Measurements from ENCODE around the gene NEIL3. TPM values are rescaled to one million over a fixed set of nuclear protein-coding genes. Genes with fewer than 3 reads are reported as not detected.

NEIL3 gene, protein sequence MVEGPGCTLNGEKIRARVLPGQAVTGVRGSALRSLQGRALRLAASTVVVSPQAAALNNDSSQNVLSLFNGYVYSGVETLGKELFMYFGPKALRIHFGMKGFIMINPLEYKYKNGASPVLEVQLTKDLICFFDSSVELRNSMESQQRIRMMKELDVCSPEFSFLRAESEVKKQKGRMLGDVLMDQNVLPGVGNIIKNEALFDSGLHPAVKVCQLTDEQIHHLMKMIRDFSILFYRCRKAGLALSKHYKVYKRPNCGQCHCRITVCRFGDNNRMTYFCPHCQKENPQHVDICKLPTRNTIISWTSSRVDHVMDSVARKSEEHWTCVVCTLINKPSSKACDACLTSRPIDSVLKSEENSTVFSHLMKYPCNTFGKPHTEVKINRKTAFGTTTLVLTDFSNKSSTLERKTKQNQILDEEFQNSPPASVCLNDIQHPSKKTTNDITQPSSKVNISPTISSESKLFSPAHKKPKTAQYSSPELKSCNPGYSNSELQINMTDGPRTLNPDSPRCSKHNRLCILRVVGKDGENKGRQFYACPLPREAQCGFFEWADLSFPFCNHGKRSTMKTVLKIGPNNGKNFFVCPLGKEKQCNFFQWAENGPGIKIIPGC
- total RNA-seq (2014; rRNA removed; shearing (Covaris generic)) = 17.5 and 21.8 TPM in 2 replicates

DNA sequence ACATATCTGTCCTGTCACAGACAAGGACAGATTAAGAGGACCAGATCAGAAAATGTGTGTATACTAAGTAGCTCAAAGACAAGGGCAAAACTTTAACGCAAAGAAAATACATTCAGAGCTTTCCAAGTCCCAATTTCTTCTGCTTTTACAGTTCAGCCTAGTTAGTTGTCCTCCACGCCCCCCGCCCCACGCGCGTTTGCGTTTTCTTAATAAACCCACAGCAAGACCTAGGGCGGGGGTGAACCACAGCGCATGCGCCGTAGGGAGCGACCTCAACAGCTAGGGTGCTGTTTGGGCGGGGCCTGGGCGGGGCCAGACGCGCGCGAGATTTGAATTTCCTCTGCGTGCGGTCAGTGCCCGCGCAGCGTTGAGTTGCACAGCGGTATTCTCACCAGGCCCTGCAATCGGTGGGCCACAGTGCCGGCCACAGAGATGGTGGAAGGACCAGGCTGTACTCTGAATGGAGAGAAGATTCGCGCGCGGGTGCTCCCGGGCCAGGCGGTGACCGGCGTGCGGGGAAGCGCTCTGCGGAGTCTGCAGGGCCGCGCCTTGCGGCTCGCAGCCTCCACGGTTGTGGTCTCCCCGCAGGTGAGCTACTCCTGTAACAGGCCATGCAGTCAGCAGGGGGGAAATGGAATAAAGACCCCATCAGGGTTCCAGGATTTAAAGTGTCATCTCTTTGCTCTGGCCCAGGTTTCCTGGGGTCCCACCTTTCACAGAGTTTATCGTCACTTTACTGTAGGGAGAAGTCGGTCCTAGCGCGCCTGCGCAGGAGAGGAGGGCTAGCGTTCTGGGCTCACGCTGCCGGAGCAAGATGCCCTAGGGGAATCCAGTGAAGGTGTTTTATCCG is at the start of gene NEIL3:
NEIL3 (plus strand) TSS at position 353 of the 850 bp plus-strand sequence; CDS start at position 433, 80 bp downstream.
- peak; percentile 85 for DNase-seq (ENCODE audit: low spot score)

DNA sequence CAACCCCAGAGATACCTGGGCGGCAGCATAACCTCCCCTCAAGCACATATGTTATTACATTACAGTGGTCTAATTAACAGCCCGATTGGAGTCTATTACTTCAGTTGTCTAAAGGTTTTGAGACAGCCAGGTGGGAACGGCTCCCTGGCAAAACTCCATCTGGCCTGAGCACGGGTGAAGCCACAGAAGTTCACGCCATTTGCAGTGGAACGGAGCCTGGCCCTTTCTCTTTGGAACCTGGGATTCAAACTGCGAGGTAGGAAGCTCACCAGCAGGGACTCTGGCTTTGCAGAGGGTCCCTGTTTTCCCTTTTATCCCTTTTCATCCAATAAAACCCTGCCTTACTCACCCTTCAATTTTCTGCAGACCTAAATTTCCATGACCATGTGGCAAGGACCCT is 45.9 kb upstream of the NEIL3 start:
- no peak for DNase-seq (ENCODE audit: low spot score)

DNA sequence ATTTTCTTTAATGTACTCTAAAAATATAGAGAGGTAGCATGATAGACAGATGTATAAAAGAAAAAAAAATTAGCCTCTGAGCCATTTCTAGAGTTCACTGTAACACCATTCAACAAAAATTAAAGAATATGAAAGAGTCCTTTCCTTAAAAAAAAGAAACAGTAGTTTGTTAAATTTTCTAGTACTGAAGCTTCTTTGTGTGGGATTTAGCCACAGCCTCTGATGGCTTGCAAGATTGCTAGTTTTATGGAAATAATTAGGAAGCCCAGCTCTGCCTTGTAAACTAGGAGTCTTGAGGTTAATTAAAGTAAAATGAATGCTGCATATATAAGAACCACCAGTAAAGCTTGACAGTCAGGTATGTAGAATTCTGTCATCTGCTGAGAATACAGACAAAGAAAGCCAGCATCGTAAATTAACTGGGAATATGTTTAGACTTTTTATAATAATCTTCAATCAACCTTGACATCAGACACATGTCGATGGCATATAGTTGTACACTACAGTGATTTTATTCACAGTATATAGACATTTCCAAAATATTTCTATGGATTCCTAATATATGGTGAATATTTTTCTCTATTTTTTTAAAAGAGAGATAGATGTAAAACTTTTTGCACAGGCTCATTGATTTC is 44.8 kb upstream of the NEIL3 start:
- DNase-seq (ENCODE audit: low spot score) = no peak

DNA sequence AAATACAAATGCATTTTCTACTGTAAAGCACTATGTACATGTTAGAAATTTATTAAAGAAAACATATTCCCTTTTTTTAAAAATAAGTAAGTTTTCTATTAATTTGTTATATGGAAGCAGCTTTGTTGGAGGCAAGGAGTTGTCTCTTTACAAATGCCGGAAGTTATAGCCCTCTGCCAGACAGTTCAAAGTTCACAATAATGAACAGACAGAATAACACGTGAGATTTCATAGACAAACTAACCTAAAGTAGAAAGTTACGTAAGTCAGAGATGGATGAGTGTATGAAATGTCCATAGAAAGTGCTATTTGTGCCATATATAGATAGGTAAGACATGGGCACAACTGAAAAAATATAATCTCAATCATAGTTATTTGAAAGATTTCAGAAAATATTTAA is 43.9 kb upstream of the NEIL3 start:
- no peak for DNase-seq (ENCODE audit: low spot score)

DNA sequence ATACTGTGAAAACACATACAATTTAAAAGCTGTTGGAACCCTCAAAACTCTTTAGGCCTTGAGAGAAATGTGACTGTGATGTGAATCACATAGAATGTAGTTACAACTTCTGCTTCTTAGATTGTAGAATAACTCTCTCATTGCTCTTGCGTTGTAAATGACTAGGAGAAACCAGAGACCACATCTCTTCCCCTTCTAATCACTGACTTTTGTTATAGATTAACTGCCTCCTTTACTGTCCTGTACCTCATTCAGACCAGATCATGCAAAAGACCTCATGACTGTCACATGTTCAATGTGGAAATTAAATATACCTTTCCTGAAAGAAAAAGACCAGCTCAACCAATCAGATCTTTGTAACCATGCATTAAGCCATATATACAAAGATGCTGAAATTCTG is 43.2 kb upstream of the NEIL3 start:
- no peak for DNase-seq (ENCODE audit: low spot score)

DNA sequence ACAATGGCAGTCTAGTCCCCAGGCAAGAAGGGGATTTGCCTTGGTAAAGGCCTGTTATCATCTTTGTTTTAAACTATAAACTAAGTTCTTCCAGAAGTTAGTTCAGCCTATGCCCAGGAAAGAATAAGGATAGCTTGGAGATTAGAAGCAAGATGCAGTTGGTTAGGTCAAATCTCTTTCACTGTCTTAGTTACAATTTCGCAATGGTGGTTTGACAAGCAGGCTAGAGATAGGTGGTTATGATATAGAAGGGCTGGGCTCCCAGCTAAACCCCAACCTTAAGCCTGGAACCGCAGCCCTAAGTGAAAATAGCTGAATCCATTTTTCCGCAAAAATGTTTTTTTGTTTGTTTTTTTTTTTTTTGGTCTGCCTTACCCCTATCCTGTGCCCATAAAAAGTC is 41.8 kb upstream of the NEIL3 start:
- no peak for DNase-seq (ENCODE audit: low spot score)

DNA sequence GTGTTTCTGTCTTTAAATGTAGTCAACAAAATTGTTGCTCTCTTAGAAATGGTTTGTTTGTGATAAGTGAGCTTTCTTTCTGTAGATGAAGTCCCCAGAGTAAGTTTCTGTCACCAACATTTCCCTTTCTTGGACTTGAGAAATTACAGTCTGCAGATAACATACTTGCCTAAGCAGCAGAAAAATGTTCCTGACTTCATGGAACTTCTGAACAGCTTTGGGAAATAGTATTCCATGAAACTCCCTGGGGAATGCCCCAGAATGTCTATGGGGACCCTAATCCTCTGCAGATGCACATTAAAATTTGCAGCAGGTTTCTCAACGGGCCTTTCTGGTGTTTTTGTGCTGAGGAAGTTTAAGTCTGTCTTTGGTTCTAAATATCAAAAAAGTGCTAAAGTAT is 38.6 kb upstream of the NEIL3 start:
- no peak for DNase-seq (ENCODE audit: low spot score)

DNA sequence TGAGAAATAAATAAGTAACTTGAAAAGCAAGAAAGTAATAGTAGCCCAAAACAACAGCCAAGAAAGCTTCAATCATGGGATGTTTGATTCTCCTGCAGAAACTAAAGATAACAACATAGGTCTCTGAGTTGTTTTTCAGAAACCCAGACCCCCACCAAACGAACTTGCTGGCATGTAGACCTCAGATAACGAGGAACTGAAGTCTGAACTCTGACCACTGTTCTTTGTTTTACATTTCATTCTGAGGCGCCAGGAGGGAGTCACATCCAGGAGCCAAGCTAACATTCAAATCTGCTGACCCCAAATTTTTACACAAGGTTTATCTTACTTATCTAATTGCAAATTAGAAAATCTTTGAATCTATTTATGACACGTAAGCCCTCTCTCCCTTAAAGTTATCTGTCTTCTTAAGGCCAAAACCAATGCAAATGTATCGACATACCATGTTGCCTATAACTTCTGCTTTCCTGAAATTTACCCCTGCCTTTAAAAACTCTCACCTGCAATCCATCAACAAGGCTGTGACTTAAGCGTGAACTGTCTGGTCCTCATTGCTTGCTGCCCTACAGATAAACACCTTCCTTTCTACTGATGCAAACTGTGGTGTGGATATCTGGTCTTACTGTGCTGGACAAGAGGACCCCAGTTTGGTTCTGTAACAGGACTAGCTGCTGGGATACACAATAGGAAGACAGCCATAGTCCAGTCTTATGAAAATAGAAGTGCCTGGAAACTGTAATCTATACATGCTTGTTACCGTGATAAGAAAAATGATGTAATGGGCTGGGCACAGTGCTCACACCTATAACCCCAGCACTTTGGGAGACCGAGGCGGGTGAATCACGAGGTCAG is 37.5 kb upstream of the NEIL3 start:
- no peak for DNase-seq (ENCODE audit: low spot score)

DNA sequence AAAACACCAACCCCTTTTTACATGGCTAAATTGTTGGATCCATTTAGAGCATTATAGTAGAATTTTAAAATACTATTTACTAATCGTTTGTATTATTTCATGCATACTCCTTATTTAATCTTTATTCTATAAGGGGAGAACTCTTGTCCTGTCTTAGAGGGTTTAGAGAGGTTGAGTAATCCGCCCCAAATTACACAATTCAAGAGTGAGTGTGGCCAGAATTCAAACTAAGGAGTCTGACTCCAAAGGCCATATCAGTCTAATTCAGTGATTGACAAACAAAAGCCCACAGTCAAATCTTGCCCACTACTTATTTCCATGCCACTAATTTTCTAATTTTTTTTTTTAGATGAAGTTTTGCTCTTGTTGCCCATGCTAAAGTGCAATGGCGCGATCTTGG is 33.7 kb upstream of the NEIL3 start:
- no peak for DNase-seq (ENCODE audit: low spot score)

DNA sequence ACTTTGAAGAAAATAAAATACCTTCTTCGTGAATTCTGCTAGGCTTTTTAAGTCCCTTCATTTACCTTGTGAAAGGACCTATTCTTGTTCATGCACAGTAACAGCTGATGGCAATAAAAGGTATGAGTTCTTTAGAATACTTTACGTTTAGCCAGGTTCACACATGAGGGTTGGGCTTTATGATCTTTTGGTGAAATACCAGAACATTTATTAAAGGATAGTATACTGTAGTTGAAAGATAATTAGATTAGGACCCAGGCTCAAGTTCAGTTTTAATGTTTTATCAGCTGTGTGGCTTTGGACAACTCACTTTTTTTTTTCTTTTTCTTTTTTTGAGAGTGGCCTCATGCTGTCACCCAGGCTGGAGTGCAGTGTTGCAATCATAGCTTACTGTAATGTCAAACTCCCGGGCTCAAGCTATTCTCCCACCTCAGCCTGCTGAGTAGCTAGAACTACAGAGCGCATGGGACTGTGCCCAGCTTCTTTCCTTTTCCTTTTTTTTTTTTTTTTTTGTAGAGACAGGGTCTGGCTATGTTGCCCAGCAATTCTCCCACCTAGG is 28.2 kb upstream of the NEIL3 start:
- DNase-seq (ENCODE audit: low spot score) = no peak

DNA sequence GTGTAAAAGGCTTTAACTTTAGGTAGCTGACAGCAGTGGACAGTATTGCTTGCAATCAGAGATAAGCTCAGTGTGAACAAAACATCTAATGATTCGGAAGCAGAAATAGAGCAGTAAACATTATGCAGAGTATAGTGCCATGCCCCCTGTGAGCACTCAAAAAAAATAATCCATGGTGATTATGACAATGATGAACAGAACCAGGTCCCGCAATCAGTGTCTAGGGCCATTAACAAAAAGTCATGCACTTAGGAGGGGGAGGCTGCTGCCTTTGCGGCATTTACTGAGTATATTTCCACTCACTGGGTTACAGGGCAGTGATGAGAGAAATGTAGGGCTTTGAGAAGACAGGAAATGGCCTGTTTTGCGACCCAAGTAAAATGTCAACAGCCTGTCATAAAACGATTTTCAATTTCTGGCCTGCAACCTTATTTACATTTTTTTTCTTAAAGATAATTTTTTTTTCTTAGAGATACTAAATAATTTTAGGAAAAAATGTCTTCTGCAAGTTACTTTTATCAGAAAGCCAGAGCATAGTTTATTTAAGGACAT is 27.3 kb upstream of the NEIL3 start:
- no peak for DNase-seq (ENCODE audit: low spot score)

DNA sequence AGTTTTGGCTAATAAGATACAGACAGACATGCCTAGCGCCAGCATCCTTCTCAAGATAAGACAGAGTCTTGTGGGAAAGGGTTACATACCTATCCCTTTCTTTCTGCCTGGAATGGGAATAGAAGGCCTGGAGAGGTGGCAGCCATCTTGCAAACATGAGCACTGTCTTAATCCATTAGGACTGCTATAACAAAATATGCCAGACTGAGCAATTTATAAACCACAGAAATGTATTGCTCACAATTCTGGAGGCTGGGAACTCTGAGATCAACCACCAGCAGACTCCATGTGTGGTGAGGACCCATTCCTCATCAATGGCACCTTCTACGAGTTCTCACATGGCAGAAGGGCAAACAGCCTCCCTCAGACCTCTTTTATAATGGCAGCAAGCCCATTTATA is 26.5 kb upstream of the NEIL3 start:
- DNase-seq (ENCODE audit: low spot score) = no peak

DNA sequence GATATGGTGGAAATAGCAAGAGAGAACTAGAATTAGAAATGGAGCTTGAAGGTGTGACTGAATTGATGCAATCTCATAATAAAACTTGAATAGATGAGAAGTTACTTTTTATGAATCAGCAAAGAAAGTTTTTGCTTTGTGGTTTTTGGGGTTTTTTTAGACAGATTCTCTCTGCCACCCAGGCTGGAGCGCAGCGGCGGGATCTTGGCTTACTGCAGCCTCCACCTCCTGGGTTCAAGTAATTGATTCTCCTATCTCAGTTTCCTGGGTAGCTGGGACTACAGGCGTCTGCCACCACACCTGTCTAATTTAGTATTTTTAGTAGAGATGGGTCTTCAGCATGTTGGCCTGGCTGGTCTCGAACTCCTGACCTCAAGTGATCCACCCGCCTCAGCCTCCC is 23.7 kb upstream of the NEIL3 start:
- no peak for DNase-seq (ENCODE audit: low spot score)

DNA sequence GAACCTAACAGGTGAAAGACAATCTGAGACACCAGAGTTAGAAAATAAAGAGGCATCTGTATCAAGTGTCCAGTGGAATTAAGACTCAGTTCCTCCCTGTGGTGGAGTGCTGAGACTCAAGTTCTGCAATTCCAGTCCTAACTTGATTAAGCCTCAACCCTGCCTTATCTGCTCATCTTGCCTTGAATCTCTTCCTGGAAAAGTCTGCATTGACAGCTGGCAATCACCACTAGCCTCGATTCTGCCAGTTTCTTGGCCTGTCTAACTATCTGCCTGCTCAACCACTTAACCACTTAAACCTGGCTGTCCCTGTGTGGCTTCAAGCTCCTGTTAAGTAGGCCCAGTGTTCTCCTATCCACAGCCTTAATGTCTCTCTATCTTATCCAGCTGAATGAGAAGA is 22.4 kb upstream of the NEIL3 start:
- no peak for DNase-seq (ENCODE audit: low spot score)

DNA sequence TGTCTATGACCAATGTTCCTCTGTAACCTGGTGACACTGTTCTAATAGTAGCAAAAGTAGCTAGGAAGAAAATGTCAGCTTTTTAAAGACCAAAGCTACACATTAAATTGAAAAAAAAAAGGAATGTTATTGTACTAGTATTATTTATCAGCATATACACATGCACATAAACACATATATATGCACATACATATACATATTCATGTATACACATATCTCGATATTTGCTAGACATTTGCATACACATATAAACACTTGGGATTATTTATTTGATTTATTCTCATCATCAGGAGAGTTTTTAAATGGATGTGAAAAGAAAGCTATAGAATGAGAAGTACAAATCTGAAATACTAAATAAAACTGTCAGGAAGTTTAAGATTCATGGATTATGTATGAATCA is 21.3 kb upstream of the NEIL3 start:
- DNase-seq (ENCODE audit: low spot score) = no peak

DNA sequence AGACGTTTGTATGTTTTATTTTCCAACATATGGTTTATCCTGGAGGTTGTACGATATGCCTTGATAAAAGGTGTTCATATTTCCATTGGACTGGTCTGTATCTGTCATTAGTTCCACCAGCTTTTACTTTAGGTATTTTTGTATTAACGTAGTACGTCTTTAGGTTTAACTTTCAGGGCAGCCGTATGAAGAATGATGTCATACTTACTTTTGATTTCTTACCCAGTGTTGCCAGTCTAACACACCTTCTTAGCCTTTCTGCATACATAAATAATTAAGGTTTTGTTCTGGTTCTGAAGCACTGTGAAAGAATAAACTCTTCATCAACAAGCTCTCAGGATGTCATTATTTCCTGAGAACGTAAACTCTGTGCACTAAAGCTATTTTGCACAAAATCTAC is 18.9 kb upstream of the NEIL3 start:
- no peak for DNase-seq (ENCODE audit: low spot score)

DNA sequence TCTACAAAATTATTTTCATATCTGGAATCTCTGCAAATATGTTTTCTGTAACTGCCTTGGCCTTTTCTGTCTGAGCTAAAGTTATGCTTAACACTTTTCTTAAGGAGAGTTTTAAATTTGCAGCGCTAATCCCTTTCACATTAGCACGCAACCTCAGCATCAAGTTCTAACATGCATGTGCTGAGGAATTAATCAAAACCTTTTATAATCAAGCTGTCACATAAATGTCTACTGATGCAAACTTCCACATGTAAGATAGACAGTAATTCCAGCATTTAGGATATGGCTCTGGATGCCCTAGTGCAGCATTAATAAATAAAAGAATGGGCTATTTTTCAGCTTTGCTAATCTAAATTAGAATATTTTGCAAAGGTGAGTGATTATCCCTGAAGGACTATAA is 17.5 kb upstream of the NEIL3 start:
- DNase-seq (ENCODE audit: low spot score) = no peak

DNA sequence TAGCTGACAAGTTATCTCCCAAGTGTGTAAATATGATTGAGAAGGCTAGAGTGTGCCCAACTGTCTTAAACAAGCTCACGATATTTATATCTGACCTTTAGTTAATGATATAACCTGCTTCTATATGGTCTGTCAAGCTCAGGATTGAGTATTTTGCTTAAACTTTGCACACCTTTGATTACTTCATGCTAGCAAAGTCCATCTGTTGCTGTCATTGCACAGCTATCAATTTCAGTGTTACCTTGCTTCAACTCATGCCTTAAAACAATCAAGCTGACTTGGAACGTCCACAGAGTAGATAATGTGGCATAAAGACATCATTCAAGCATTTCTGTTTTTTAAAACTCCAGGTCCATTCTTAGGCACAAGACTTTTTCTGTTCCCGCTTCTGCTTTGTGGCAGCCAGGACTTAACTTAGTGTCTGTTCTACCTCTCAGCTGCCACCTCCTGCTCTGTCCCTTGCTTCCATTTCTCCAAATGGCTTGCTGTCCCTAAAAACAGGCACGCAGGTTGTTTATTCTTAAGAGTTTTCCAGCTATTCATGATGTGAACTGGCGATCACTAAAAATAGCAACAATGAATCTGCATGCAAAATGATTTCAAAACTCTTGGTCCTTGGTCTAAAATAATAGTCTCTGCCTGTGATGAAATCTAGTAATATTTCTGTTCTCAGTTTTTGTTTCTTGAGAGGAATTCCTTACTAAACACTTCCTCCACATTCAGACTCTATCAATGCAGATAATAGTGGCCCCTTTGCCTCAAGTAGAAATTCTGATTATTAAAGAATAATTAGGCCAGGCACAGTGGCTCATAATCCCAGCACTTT is 16.3 kb upstream of the NEIL3 start:
- DNase-seq (ENCODE audit: low spot score) = no peak

DNA sequence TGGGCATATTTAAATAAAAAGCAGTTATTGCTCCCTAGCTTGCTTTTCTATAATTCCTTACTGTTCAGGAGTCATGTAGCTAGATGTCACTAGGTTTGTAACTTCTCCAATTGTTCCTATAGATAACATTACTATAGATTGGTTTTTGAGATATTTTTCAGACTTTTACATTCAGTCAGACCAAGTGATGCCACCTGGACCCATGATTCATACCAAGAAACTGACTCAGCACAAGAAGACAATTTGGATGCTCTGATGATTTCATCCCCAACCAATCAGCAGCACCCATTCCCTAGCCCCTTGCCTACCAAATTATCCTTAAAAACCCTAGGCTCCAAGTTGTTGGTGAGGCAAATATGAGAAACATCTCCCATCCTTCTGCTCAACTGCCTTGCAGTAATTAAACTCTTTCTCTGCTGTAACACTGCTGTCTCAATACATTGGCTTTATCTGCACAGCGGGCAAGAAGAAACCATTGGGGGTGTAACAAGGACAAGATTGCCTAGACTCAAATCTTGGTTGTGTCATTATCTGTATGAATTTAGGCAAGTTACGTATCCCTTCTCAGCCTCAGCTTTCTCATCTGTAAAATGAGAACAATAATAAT is 11.8 kb upstream of the NEIL3 start:
- DNase-seq (ENCODE audit: low spot score) = no peak
